ENCODE measurements around the gene PPP1R15A.
"Not testable (repeated sequence)": the region's sequence is repeated elsewhere in the genome, so short reads cannot be mapped to it uniquely, and the experiment has no call there.

The PPP1R15A gene

GRCh38 chr19:48918801-48919247 lies 46.6 kb downstream of the PPP1R15A start:
- ATAC-seq, result peak; percentile 80
- no peak for TF ChIP-seq BACH2 (CRISPR knock-in tag; IDR thresholded peaks at IDR 0.05; ENCODE audit: borderline replicate concordance)
- TF ChIP-seq TCF4 (CRISPR knock-in tag; IDR thresholded peaks at IDR 0.05; ENCODE audit: borderline replicate concordance), result no peak
- TF ChIP-seq ESRRG (CRISPR knock-in tag; IDR thresholded peaks at IDR 0.05), result no peak
- no peak for TF ChIP-seq ARNTL (CRISPR knock-in tag; IDR thresholded peaks at IDR 0.05; ENCODE audit: borderline replicate concordance, low read depth)
- no peak for TF ChIP-seq ZC3H10 (CRISPR knock-in tag; IDR thresholded peaks at IDR 0.05)
- no peak for TF ChIP-seq OSR1 (CRISPR knock-in tag; IDR thresholded peaks at IDR 0.05)
- no peak for TF ChIP-seq CSRNP3 (CRISPR knock-in tag; IDR thresholded peaks at IDR 0.05)
- no peak for TF ChIP-seq ISL1 (CRISPR knock-in tag; IDR thresholded peaks at IDR 0.05)
- TF ChIP-seq CSDC2 (CRISPR knock-in tag; IDR thresholded peaks at IDR 0.05), result no peak
- no peak for TF ChIP-seq POU6F1 (CRISPR knock-in tag; IDR thresholded peaks at IDR 0.05; ENCODE audit: borderline replicate concordance, low read depth)
- TF ChIP-seq TOX (CRISPR knock-in tag; IDR thresholded peaks at IDR 0.05; ENCODE audit: borderline replicate concordance), result no peak
- TF ChIP-seq PATZ1 (CRISPR knock-in tag; IDR thresholded peaks at IDR 0.05; ENCODE audit: borderline replicate concordance), result no peak
- no peak for TF ChIP-seq ZFP30 (CRISPR knock-in tag; IDR thresholded peaks at IDR 0.05)
- TF ChIP-seq ZNF8 (CRISPR knock-in tag; IDR thresholded peaks at IDR 0.05), result no peak
- TF ChIP-seq TSHZ2 (CRISPR knock-in tag; IDR thresholded peaks at IDR 0.05), result no peak
- no peak for TF ChIP-seq ZNF565 (CRISPR knock-in tag; conservative IDR thresholded peaks at IDR 0.05; ENCODE audit: low read depth)
- no peak for TF ChIP-seq SNAI2 (CRISPR knock-in tag; IDR thresholded peaks at IDR 0.05)
- TF ChIP-seq PPARA (CRISPR knock-in tag; IDR thresholded peaks at IDR 0.05; ENCODE audit: borderline replicate concordance), result no peak
- TF ChIP-seq ZFP3 (CRISPR knock-in tag; IDR thresholded peaks at IDR 0.05), result no peak
- TF ChIP-seq RARB (CRISPR knock-in tag; IDR thresholded peaks at IDR 0.05), result no peak

GRCh38 chr19:48919271-48919670 lies 47.0 kb downstream of the PPP1R15A start:
- ATAC-seq, result not testable (repeated sequence)

- no peak for ATAC-seq
- TF ChIP-seq CSRNP3 (CRISPR knock-in tag; IDR thresholded peaks at IDR 0.05) (no peak), ISL1 (CRISPR knock-in tag; IDR thresholded peaks at IDR 0.05) (no peak), PATZ1 (CRISPR knock-in tag; IDR thresholded peaks at IDR 0.05; ENCODE audit: borderline replicate concordance) (no peak), ZNF8 (CRISPR knock-in tag; IDR thresholded peaks at IDR 0.05) (no peak), TSHZ2 (CRISPR knock-in tag; IDR thresholded peaks at IDR 0.05) (no peak), BACH2 (CRISPR knock-in tag; IDR thresholded peaks at IDR 0.05; ENCODE audit: borderline replicate concordance) (no peak), ESRRG (CRISPR knock-in tag; IDR thresholded peaks at IDR 0.05) (no peak), ZNF565 (CRISPR knock-in tag; conservative IDR thresholded peaks at IDR 0.05; ENCODE audit: low read depth) (no peak), GLIS3 (CRISPR knock-in tag; IDR thresholded peaks at IDR 0.05) (no peak), OSR1 (CRISPR knock-in tag; IDR thresholded peaks at IDR 0.05) (no peak), ARNTL (CRISPR knock-in tag; IDR thresholded peaks at IDR 0.05; ENCODE audit: borderline replicate concordance, low read depth) (no peak), CREB5 (CRISPR knock-in tag; IDR thresholded peaks at IDR 0.05; ENCODE audit: low read depth) (no peak), ZFP30 (CRISPR knock-in tag; IDR thresholded peaks at IDR 0.05) (no peak)
Measured at GRCh38 chr19:48920949-48921348, 48.7 kb downstream of the PPP1R15A start.

All from SK-N-SH treated with all-trans-retinoic acid at 6 μM for 48 hours (cell line).